ENCODE data around the gene ADD3.

ADD3 gene, protein sequence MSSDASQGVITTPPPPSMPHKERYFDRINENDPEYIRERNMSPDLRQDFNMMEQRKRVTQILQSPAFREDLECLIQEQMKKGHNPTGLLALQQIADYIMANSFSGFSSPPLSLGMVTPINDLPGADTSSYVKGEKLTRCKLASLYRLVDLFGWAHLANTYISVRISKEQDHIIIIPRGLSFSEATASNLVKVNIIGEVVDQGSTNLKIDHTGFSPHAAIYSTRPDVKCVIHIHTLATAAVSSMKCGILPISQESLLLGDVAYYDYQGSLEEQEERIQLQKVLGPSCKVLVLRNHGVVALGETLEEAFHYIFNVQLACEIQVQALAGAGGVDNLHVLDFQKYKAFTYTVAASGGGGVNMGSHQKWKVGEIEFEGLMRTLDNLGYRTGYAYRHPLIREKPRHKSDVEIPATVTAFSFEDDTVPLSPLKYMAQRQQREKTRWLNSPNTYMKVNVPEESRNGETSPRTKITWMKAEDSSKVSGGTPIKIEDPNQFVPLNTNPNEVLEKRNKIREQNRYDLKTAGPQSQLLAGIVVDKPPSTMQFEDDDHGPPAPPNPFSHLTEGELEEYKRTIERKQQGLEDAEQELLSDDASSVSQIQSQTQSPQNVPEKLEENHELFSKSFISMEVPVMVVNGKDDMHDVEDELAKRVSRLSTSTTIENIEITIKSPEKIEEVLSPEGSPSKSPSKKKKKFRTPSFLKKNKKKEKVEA

DNA sequence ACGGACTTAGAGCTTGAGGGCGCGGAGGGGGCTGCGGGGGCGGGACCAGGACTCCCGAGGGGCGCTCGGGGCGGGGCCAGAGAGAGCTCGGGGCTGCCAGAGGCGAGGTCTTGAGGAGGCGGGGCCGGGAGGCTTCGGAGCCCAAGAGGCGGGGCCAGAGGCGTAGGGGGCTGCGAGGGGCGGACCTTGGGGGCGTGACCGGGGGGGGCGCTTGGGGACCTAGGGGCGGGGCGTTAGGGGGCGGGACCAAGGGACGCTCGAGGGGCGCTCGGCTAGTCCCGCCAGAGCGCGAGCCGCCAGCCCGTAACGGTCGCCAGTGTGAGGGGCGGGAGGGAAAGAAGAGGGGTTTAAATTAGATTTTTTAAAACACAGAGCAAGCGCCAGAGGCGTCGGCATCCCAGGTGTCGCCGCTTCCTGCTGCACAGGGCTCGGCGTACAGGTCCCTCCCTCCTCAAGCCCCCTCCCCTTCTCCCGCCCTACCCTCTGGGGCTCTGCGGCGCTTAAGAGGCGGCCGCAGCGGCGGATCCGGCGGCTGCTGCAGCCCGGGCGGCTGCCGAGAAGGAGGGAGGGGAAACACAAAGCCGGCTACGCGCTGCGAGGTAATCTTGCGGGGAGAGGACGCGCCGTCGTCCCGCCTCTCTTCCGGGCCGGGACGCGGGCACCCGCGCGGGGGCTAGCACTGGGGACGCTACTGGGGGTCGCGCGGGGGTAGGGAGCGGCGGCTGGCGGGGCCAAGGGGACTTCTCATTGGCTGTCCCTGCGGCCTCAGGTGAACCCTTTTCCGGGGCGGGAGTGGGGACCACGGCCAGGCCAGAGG lies at the start of gene ADD3:
Gene ADD3, plus strand, starts transcription at position 284 of the 817 bp plus-strand sequence. CDS start 92,670 bp downstream, outside the sequence.
- in situ Hi-C loops (cut with MboI; ENCODE audit: low sequenced_read_pairs) = no loop called here

DNA sequence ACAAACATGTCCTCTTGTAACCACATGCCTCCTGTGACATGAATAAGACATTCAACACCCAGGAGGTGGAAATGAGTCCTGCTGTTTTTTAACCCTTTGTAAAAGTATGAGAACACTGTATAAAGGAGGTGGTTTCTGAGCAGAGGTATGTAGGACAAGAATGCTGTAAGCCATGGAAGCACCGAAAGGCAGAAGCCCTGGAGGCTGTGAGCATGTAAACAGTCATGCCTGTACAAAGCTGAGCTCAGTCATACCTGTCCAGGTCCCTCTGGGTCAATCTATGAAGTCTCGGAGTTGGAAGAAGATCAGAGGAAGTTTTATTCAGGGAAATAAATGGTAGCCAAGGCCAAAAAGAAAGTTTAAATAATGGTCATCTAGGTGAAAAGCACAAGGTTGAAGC lies 49.7 kb upstream of the ADD3 start:
- in situ Hi-C loops (cut with MboI; ENCODE audit: low sequenced_read_pairs) = no loop called here

DNA sequence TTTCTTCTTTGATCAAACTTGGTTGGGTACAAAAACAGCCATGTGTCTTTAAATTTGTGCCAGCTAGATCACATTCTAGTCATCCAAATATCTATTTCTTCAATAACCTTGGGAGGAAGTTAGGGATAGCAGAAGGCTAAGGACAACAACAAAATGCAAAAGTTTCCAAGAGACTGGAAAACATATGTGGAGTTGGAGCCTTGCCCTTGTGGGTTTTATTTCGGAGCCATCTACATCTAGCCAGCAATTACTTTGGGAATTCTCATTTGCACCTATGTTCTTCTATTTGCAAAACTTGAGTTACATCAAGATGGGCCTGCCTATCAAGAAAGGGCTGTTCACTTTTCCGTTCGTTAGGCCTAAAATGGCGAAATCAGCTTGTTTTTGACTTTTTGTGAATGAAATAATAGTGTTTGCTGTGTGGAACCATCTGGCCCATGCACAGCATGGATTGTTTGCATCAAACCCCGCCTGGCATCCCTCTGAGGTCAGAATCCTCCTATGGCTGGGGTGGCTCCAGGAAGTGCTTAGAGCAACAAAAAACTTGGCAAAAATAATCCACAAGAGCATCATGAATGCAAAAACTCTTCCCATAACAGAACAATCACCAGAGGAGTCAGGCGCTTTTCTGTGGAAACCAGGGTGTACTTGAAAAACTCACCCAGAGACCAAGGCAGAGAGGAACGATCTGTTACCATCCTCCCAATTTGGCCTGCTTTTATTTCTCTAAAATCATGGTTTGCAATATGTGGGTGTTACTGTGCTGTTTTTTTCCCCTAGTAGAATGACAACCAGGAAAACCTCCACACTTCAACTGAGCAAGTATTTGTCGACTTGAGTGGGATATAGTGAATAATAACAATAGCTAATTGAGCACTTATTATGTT lies 48.3 kb upstream of the ADD3 start:
- in situ Hi-C loops (cut with MboI; ENCODE audit: low sequenced_read_pairs) = no loop called here

DNA sequence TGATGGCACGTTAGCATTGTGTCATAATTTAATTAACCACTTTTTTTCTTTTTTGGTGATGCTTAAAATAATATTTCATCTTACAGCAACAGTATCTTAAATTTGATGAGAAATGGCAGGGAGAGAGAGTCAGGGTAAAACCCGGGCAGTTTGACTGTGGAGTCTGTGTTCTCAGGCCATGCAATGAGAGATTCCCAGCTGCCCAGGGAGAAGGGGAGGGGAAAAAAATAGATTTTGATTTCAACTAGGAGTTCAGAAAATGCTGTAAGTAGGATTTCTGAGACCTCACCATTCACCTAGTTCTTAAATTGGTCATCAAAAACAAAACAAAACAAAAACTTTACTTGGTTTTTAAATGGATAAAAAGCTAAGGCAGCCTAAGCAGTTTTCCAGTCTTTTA lies 47.1 kb upstream of the ADD3 start:
- in situ Hi-C loops (cut with MboI; ENCODE audit: low sequenced_read_pairs) = no loop called here

DNA sequence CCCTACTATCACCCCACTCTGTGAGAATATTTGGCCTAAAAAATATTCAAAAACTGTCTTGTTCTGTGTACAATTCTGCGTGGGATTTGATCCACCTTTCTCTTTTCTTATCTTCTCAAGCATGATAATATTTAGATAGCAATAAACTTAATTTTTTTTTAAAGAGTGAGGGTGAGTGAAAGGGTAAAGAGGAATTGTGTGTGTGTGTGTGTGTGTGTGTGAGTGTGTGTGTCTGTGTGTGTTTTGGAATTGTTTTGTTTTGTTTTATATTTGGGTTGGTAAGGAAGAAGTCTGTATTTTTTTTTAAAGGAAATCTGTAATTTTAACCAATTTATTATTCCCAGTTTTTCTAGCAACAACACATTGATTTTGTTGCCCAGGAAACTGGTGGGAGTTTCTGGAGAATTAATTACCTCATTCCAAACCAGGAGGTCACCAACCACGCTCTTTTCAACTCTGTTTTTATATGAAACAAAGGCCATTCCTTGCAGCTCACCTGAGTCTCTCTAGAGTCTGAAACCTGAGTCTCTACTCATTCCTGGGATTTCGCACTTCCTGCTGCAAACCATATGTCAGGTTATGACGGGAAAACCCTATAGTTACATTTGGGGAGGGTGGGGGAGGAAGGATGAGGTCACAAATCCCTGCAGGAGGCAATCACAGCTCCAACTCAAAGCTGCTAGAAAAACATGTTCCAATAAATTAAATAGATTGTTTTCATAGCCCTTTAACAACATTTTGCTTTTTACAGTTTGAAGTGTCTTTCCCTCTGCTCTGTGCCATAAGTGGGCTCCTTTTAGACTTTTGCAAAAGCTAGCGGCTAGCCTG lies 46.4 kb upstream of the ADD3 start:
- in situ Hi-C loops (cut with MboI; ENCODE audit: low sequenced_read_pairs) = no loop called here

DNA sequence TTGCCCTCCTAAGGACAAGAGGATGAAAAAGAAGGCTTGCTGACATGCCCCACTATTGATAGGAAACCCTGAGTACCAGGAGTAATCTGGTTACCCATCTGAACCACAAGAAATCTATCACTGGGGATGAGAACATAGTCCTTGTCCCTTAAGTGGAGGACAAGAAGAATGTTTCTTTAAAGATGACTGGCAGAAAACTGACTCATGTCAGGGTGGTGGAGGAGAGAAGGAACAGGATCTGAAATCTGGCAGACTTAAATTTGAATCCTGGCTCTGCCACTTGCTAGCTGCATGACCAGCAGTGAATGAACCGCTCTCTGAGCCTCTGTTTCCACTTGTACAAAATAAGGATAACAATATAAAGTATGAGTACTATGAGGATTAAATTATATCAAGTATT lies 45.5 kb upstream of the ADD3 start:
- in situ Hi-C loops (cut with MboI; ENCODE audit: low sequenced_read_pairs) = no loop called here

DNA sequence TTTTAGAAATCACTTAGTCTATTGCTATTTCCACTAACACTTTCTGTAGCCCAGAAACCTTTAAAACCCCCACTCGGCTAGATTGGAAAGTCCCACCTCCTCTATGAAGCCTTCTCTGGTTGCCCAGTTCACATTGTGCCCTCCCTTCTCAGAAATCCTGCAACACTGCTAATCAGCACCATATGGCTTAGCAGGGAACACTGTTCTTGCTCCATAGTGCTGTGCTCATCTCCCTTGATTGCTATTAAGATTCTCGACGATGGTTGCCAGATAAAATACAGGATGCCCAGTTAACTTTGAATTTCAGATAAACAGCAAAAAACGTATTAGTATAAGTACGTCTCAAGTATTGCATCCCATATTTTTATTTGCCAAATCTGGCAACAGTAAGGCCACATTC lies 44.3 kb upstream of the ADD3 start:
- in situ Hi-C loops (cut with MboI; ENCODE audit: low sequenced_read_pairs) = no loop called here

DNA sequence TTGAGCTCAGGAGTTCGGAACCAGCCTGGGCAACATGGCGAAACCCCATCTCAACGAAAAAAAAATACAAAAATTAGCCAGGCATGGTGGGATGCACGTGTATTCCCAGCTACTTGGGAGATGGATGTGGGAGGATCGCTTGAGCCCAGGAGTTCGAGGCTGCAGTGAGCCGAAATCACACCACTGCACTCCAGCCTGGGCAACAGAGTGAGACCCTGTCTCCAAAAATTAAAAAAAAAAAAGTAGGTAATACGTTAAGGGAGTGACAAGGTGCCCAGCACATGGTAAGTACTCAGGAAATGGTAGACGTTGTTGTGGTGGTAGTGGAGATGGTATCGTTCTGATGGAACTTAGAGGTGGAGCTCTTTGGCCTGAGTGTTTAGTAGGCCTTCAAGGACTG lies 43.5 kb upstream of the ADD3 start:
- in situ Hi-C loops (cut with MboI; ENCODE audit: low sequenced_read_pairs) = no loop called here

DNA sequence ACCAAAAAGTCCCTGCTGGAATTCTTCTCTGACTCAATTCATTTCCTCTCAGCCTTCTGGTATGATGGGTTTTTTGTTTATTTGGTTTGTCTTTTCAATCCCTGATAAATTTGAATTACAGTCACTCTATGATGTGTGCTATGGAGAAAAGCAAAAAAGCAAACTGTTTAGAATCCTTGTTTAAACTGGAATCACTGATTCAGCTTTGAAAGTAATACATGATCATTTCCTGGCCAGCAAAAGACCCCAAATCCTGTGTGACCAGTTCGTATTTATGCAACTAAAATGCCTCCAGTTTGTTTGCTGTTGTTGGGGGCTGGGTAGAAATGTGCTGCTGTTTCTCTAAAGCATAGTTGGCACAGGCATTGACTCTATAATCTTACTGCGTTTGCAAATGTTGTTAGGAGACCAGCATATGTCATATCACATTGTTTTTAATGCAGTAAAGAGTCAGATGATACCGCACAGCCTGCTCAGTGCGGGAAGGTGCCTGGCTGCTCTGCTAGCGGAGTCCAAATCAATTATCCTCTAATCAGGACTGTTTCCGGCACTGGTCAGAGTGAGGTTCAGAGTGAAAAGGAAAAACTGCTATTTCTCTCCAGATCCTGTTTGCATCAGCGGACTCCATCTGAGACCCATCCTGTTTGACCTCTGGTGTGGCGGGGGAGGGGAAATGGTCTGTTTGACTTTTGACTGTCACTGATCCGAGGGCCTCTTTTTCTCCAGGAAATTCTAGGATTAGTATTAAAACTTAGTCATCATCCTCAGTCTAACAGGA lies 40.6 kb upstream of the ADD3 start:
- in situ Hi-C loops (cut with MboI; ENCODE audit: low sequenced_read_pairs) = no loop called here

DNA sequence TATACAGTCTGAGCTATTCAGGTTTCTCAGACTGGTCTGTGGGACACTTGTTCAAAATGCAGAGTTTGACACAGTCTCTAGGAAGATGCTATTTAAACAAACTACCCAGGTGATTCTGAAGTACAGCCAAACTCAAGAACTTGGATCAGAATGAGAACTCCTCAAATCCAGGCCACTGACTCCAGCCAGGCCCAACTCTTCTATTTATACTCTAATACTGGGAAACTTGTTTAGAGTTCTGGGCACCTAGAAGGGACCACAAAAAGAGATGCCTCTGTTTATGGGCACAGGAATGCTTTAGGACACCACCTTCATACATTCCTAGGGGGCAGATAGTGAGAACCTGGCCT lies 40.1 kb upstream of the ADD3 start:
- in situ Hi-C loops (cut with MboI; ENCODE audit: low sequenced_read_pairs) = no loop called here

DNA sequence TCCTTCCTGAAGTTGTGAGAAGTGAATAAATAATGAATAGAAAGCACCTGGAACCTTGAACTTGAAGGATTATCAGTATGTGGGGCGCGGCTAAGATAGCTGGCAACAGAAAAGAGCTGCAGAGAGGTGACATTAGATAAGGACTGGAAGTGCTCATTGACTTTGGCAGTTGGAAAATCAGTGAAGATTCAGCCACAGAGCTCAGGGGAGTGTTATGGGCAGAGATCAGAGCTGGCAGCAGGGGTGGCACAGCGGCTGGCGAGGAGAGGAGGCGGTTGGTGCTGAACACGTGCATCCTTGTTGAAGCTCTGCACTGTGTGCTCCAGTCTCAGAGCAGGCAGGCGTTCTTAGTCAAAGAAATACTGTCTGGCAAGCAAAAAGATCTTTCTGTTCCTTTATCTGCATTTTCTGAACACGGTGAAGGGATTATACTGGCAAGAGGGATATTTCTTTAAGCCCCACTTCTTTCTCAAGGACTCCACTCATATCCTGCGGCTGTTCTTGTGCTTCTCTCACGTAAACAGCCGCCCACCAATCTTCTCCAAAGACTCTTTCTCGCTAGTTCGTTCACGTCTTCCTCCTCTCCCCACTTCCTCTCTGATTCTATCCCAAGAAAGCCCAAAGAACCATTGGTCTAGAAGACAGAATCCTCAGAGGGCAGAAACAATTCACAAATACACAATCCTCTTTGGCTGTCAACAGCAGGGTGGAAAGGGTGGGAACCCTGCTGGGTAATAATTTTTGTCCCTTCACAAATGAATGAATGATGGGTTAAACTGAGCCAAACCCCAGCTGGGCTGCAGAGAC lies 38.6 kb upstream of the ADD3 start:
- in situ Hi-C loops (cut with MboI; ENCODE audit: low sequenced_read_pairs) = no loop called here

DNA sequence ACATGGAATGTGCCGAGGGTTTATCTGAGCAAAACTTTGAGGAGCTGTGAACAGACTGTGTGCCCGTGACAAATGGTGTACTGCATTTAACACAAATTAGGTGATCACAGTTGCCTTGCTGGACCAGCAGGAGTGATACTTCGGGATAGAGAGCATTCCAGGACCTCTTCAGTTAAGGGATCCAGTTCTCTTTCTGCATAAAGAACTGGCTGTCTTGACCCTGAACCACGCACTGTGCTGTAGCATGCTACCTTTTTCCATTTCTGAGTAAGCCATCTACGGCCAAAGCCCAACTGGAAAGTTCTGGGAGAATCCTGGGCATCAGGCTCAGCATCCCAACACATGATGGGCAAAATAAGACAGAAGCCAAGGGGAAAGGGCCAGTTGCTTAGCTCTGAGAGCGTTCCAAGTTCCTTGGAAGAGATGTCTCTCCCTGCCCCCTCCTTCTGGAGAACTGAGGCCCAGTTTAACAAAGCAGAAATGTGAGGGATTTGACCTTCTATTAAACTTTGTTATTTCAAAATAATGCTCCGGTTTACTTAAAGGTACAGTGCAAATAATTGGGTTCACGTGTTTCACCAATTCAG lies 37.9 kb upstream of the ADD3 start:
- in situ Hi-C loops (cut with MboI; ENCODE audit: low sequenced_read_pairs) = no loop called here

DNA sequence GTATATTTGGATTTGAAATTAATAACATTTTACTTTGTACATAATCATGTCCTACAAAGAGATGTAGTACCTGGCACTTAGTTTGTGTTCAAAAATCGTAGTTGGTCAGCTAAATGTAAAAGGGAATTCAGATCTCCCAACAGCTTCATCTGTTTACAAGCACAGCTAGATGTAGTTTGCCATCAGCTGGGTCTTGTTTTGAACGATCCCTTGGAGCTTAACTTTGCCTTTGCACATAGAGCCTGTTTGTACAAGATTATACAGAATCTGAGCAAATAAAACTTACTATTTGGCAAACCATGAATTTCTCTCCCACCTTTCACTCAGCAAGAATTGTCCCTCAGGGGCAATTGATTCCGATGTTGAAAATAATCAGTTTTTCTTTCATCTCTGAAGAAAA lies 36.1 kb upstream of the ADD3 start:
- in situ Hi-C loops (cut with MboI; ENCODE audit: low sequenced_read_pairs) = no loop called here

DNA sequence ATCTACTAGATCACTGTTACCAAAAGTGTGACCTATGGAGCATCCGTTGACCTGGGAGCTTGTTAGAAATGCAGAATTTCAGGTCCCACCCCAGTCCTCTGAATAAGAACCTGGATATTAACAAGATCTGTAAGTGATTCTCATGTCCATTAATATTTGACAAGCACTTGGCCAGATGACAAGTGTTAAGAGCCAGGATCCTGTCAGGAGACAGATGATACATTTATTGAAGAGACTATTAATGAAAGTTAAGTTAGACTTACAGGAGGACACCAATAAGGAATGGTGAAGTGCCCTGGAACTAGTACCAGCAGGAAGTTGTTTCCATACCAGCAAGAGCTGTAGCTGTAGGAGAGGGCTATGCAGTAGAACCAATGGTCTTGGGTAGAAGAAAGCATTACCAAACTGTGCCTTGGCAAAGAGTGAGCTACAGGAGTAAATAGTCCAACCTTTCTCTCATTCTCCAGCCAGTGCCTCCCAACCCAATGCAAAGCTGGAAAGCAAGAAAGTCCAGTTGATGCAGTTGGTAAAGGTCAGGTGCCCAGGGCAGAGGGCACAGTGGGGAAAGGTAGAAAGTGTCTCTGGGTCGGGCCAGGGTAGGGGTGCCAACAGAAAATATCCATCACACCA lies 35.3 kb upstream of the ADD3 start:
- in situ Hi-C loops (cut with MboI; ENCODE audit: low sequenced_read_pairs) = no loop called here

DNA sequence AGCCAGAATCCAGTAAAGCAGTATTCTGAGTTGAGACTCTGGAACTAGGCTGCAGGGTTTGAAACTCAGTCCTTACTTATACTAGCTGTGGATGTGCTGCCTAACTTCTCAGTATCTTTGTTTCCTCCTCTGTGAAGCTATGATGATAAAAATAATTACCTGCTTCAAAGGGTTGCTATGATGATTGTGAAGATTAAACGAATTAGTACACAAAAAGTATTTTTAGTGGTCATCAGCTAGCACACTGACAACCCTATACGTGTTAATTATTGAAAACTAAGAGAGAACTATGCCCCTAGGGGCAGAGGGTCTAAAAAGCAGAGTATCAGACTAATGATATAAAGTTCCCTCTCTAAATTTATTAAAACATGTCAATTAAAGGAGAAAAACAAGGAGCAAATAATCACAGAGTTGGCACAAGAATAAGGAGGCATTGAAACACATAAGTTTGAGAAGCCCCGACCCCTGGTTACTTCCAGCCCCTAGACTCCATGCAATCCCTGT lies 34.4 kb upstream of the ADD3 start:
- in situ Hi-C loops (cut with MboI; ENCODE audit: low sequenced_read_pairs) = no loop called here

DNA sequence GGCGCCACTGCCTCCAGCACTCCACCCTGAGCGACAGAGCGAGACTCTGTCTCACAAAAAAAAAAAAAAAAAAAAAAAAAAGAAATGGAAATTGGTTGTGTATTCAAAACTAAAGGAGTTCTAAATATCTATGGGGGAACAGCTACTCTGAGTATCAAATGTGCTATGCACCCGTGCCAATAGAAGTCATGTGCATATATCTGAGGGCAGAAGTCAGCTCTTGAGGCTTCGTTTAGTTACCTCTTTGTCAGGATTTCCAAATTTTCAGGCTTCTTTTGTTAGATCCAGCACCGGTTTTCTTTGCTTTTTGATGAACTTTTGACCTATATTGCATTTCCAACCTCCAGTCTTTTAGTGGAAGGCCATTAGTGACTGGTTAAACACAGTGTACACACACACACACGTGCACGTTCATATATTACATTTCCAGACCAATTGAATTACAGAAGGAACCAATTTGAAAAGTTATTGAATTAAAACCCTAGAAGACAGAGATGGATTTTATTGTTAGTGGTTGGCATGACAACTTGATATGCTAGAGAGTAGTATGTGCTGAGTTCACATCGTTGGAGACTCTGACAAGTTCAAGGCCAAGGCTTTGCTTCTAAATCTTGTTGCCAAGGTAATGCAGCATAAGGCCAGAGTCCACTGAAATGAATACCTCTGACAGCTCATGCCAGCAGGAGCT lies 33.1 kb upstream of the ADD3 start:
- in situ Hi-C loops (cut with MboI; ENCODE audit: low sequenced_read_pairs) = no loop called here
